Measurements from ENCODE around the gene MTNR1A.
A peak's percentile ranks its signal among the peaks of the same experiment; 100 is the strongest.

Gene MTNR1A

GRCh38 chr4:186494496-186494895 lies 60.9 kb downstream of the MTNR1A start:
- DNase-seq (ENCODE audit: low read depth, low spot score), result no peak

GRCh38 chr4:186487726-186488125 lies 67.6 kb downstream of the MTNR1A start:
- peak; percentile 45 for DNase-seq (ENCODE audit: low read depth, low spot score)

- DNase-seq (ENCODE audit: low read depth, low spot score), result no peak
These were observed 69.2 kb downstream of the MTNR1A start for GRCh38 chr4:186486172-186486571.

- peak; percentile 77 for DNase-seq (ENCODE audit: low read depth, low spot score)
These were observed 69.8 kb downstream of the MTNR1A start for GRCh38 chr4:186485561-186486062.

- no peak for DNase-seq (ENCODE audit: low read depth, low spot score)
These were observed 70.2 kb downstream of the MTNR1A start for GRCh38 chr4:186485150-186485549.

- DNase-seq (ENCODE audit: low read depth, low spot score), result no peak
These were observed 71.7 kb downstream of the MTNR1A start for GRCh38 chr4:186483656-186484055.
